GM19455 (cell line): Measurements from ENCODE around the gene TMEM139.
A peak's percentile ranks its signal among the peaks of the same experiment; 100 is the strongest.

ENCODE experiments used
- ATAC-seq: cut with Tn5 transposase; IDR thresholded peaks from one replicate; pipeline ENCODE4 v1.9.1; 2021; ENCODE audit not compliant: unreplicated experiment

The TMEM139 gene

DNA sequence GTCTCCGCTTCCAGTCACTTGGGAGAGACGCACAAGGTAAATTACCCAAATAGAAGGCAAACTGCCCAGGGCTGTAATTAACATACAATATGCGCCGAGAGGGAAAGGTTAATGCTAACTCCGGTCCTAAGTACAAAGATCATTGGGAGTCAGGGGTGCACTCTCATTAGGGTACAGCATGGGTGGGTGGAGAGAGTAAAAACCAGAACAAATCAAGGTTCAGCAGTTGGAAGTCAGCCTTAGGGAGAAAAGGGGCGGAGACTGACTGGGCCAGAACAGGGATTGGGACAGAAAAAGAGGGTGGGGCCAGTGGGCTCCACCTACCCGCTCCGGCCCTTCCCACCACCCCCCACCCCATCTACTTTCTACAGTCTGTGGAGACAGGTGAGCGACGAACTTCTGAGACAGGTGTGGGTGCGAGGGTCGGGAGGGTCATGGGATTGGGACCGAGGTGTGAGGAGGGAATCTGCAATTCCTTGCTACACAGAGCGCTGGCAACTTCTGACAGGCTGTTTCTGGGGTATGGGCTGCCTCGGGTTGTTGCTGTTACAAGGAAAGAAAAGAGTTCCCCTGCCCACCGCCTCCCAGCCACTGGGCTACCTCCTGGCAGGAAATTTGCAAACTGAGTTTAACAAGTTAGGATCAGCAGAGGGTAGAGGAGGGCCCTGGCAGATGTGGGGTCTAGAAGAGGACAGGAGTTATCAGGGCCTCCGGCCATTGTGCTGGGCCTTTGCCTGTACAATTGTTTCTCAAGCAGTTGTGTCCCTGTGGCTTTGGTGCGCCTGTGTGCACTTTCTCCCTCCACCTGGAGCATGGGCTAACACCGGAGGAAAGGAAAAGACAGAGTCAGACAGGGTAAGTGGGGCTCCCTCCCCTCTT is at the start of gene TMEM139:
Gene TMEM139 (plus strand): TSS at position 368 of the 879 bp plus-strand sequence. CDS start 1,000 bp downstream, outside the sequence.
- ATAC-seq = no peak

DNA sequence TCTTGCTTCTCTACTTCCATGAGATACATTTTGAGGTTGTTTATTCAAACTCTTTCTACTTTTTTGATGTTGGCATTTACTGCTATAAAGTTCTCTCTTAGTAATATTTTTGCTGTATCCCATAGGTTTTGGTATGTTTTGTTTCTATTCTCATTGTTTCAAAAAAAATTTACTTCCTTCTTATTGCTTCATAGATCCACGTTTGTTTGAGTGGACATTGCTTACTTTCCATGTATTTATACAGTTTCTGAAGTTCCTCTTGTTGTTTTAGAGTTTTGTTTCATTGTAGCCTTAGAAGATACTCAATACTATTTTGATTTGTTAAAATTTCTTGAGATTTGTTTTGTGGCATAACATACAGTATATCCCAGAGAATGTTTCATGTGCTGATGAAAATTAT is 49.2 kb upstream of the TMEM139 start:
- no peak for ATAC-seq

DNA sequence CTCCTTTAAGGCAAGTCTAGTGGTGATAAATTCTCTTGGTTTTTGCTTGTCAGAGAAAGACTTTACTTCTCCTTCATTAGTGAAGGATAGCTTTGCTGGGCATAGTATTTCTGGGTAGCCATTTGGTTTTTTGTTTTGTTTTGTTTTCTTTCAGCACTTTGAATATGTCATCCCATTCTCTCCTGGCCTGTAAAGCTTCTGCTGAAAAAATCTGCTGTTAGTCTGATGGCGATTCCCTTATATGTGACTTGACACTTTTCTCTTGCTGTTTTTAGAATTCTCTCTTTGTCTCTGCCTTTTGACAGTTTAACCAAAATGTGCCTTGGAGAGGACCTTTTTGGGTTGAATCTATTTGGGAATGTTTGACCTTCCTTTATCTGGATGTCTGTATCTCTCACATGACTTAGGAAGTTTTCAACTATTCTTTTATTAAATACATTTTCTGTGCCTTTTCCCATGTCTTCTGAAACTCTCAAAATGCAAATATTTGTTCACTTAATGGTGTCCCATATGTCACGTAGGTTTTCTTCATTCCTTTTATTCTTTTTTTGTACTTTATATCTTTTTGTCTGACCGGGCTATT is 48.3 kb upstream of the TMEM139 start:
- no peak for ATAC-seq

DNA sequence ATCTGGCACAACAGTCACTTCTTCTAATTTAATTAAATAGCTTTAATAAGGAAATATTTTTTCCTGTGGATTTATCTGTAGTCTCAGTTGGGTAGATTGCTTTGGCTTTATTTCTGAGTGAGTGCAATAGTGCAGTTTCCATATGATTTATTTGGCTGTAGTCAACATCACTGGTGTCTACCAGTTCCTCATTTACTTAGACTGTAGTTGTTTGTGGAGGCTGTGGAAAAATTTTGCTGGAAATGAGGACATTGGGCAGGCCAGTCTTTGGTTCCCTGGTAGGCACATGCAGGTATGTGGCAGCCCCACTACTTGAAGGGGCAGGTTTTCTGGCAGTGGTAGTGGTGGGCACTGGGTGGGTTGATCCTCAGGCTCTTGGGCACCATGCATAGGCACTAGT is 47.4 kb upstream of the TMEM139 start:
- ATAC-seq = no peak

DNA sequence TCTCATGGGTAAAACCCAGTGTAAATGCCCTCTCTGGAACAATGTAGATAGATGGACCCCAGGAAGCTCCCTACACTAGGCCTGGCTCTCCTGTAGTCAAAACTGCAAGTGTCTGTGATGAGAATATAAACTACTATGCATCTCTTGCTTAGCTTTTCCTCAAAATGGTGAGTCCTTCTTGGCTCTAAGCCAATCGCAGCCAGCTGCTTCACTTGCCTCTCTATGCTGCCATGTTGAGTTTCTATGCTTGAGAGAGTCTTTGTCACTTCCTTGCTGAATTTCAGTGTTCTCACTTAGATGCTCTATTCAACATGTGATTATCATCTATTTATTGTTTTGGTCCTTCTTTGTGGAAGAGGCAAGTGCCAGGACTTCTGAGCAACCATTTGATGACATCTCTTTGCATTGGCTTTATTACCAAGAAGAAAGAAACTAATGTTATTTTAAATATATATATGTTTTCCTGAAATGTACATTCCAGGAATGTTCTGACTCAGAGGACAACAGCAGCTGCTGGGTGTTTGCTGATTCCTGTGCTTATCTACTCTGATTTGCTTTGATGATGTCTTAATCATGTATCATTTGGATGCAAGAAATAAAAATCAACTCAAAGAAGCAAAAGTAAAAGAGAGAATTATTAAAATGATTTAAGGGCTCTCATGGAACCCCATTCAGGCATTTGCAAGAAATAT is 46.3 kb upstream of the TMEM139 start:
- no peak for ATAC-seq

DNA sequence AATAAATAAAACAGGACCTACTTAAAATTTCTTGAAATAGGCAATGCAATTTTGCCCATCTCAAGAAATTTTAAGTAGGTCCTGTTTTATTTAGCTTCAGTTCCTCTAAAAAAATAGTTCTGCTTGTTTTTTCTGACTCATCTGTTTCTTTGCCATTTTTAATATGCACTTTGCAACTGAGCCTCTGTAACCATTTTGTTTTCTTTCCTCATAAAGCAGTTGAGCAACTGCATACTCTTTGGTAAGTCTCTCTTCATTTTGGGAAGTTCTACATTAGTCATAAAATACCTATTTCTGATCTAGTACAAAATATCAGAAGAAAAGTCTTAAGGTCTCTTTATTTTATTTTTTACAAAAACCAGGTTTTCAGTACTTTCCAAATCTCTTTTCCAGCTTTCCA is 44.9 kb upstream of the TMEM139 start:
- ATAC-seq = no peak

DNA sequence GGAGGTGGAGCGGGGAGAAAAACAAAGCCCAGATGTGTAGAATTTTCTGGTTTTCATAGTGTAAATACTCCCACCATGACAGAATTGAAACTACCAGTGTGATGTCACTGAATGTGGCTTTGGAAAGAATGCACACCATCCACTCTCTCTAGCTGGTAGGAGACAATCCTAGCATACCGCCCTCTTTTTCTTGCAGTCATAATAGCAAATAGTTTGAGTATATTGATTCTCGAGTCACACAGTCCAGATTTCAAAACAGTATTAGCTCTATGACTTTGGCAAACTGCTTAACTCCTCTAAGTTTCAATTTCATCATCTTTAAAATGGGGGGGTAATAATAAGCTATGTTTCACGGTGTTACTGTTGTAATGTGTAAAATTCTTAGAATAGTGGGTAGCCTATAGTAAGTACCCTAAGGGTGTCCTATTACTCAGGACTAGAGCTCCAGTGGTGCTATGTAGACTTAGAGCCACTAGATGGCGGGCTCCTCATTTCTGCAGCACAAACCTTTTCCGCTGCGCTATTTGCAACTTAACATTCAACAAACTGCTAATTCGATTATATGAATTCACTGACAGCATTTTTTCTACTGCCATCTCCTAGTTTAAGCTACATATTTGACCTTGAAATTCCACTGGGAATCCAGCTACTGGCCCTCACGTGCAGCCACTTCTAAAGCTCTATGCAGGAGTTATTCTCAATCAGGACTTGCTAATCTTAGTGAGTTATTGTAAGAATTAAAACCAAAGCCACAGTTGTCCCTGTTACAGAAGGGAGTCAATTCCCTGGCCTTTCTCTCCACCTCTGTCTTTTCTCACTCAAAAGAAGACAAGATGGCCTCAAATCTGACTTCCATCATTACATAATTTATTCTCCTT is 44.2 kb upstream of the TMEM139 start:
- ATAC-seq = peak; percentile 95

DNA sequence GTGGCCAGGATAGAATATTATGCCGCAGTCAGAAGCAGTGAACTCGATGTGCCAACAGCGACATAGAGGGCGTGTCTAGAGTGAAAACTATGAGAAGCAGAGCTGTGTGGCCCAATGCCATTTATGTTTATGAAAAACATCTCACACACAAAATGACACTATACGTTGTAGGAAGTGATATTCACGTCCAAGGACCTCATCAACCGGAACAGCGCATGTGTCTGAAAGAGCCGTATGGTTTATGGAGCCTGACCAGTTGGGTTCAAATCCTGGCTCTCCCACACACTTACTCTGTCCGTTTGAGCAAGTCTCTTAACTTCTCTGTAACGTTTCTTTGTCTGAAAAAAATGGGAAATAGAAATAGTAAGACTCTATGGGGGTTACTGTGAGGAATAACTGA is 42.5 kb upstream of the TMEM139 start:
- ATAC-seq = no peak

DNA sequence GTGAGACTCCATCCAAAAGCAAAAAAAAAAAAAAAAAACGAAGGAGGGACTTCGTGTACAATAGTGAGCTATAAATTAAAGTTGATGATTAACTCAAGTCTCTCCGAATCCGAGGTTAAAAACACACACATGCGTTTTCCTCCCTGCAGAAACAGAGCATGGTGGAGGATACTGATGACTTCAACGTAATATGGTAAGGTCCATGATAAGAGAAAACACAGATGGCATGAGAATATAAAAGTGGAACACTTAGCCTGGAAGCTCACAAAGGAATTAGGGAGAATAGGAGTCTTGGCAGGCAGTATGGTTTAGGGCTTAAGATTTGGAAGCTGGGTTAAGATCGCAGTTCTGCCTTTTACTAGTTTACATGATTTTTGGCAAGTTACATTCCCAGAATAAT is 41.6 kb upstream of the TMEM139 start:
- no peak for ATAC-seq

DNA sequence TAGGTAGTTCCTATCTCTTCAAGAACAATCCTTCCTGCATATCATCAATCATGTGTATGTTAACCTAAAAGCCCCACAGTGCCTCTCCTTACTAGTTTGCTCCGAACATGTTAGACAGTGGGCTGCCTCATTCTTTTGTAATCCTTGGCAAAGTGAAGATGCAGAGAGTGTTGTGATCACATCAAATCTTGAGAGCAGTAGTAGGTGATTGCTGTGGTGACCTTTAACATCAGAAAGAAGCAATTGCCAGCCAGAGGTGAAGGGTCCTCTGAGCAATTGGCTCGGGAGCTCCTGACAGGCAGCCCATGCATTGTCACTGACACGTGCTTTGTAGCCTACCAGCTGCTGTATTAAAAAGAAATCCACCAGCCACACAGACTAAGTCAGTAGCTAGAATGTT is 41.1 kb upstream of the TMEM139 start:
- ATAC-seq = no peak

DNA sequence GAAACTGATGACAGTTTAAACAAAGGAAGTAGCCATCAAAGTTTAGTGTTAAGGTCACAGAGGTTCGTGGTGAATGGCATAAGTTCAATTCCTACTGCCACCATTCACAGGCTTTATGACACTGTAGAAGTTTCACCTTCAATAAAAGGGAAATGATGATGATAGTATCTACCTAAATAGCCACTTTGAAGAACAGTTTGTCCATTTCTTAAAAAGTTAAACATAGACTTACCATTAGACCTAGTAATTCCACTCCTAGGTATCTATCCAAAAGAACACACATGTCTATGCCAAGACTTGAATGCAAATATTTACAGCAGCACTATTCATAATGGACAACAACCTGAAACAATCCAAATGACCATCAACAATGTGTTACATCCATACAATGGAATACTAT is 40.4 kb upstream of the TMEM139 start:
- ATAC-seq = no peak

DNA sequence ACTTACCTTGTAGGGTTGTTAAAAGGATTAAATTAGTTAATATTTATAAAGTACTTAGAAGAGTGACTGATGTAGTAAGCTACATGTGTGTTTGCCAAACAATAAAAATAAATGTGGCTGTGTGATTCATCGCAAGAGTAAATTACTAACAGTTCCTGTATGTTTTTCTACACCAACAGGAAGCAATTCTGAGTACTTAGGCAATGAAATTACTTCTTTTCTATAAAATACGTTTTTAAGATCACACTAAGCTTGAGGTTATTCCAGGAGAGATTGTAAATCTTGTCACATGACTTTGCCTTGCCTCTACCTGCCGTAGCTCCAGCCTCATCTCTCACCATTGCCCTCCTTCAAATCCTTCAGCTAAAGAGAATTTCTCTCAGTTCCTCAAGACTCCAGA is 39.6 kb upstream of the TMEM139 start:
- no peak for ATAC-seq

DNA sequence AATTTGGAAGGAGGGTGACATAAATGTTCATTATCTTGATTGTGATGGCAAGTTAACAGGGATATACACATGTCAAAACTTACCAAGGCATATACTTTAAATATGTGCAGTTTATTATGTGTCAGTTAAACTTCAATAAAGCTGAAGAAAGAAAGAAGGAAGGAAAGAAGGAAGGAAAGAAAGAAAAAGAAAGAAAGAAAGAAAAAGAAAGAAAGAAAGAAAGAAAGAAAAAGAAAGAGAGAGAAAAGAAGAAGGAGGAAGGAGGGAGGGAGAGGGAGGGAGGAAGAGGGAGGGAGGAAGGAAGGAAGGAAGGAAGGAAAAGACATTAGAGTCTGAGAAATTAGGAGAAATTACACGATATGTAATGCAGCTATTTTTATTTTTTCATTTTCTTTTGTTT is 37.4 kb upstream of the TMEM139 start:
- ATAC-seq = no peak

DNA sequence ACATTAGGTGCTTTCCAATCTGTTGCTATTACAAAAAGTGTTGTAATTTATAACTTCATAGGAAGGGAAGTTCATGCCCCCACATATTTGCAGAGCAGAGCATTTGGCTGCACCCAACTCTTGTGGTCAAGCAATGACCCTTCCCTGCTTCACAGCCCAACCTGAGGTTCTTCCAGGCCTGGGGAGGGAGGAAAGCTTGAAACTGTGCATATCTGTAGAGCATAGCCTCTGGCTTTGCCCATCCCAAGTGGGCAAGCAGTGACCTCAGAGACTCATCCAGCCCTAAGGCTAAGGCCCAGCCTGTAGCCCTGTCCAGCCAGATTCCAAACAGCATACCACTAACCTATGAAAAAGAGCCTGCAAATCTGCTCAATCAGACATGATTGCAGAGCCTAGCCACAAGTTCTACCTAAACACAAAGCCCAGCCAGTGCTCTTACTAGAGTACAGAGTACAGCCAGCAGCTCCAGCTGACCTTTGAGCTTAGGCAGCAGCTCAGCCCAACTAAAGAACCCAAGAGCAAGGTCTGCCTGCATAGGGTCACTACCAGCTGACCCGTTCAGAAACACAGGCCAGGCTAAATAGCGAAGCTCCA is 35.9 kb upstream of the TMEM139 start:
- no peak for ATAC-seq

DNA sequence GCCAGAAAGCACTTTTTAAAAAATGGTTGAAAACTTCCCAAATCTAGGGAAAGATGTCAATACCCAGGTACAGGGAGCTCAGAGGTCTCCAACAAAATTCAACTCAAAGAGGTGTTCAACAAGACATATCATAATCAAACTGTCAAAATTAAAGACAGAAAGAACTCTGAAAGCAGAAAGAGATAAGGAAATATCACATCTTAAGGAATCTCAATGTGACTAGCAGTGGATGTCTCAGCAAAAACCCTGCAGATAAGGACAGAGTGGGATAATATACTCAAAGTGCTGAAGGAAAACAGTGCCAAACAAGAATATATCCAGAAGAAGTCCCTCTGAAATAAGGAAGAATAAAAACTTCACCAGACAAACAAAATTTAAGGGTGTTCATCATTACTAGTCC is 34.6 kb upstream of the TMEM139 start:
- no peak for ATAC-seq

DNA sequence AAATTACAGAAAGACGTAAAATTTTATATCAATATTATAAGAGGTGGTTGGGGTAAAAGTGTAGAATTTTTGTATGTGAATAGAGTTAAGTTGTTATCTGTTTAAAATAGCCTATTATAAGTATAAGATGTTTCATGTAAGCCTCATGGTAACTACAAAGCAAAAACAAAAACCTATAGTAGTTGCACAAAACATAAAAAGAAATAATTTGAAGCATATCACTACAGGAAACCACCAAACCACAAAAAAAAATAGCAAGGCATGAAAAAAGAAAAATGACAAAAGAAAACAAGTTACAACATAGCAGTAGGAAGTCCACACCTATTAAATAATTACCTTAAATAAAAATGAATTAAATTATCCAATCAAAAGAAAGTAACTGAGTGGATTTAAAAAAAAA is 33.9 kb upstream of the TMEM139 start:
- ATAC-seq = no peak

DNA sequence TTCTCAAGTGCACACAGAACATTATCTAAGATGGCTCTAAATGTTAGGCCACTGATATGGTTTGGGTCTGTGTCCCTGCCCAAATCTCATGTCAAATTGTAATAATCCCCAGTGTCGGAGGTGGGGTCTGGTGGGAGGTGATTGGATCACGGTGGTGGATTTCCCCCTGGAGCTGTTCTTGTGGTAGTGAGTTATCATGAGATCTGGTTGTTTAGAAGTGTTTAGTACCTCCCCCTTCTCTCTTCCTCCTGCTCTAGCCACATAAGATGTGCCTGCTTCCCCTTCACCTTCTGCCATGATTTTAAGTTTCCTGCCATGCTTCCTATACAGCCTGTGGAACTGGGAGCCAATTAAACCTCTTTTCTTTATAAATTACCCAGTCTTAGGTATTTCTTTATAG is 32.8 kb upstream of the TMEM139 start:
- no peak for ATAC-seq

DNA sequence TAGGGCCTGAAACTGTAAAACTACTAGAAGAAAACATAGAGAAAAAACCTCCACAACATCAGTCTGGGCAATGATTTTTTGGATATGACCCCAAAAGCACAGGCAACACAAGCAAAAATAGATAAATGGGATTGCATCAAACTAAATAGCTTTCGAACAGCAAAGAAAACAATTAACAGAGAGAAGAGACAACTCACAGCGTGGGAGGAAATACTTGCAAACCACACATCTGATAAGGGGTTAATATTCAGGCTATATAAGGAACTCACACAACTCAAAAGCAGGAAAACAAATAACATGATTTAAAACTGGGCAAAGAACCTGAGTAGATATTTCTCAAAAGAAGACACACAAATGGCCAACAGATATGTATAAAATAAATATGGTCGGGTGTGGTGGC is 29.2 kb upstream of the TMEM139 start:
- ATAC-seq = no peak

DNA sequence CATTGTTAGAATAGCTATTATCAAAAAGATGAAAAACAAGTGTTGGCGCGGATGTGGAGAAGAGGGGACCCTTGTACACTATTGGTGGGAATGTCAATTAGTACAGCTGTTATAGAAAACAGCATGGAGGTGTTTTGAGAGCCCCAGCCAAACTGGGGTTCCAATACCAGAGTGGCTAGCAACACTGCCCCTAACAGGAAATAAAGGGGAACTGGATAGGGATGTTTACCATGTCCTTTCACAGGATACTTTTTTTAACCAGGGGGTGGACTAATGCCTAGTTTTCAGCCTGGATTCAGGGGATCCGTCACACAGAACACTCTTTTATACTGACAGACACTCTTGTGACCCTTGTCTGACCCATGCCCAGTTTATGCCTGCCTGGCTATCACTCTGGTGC is 28.4 kb upstream of the TMEM139 start:
- no peak for ATAC-seq

DNA sequence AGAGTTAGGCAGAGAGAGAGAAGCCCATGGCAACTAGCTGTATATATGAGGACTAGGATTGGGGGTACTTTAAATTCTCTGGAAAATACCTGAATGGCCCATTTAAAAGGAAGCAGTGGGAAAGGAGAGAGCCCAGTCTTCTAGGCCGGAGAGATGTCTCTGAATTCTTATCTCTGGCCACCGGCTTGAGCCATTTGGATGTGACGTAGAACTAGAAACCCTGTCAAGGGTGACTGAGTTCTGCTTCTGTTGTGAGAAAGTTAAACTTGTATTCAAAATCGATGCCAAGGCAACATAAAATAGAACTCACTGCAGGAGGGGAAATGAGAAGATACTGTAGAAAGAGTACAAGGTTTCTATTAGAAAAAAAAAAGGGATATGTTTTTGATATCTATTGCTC is 27.8 kb upstream of the TMEM139 start:
- peak; percentile 65 for ATAC-seq

DNA sequence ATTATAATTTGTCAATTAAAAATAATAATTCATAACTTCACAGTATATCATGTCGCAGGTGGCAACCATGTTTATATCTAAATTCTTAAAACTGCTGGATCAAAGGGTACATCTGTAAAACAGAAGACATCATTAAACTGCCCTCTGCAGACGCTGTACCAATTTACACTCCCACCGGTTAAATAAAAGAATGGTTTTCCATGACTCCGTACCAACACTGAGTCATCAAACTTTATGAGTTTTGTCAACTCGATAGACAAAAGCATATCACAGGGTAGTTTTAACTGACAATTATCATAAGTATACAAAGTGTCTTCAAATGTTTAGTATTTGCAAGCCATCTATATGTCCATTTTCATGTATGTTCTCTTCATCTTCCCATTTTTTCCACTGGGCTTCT is 27.3 kb upstream of the TMEM139 start:
- no peak for ATAC-seq
